ENCODE measurements around the gene MRPS35. TPM values are rescaled to one million over a fixed set of nuclear protein-coding genes. Genes with fewer than 3 reads are reported as not detected.
A peak's percentile ranks its signal among the peaks of the same experiment; 100 is the strongest.

Gene MRPS35
- total RNA-seq, 1 experiment from 2014 or later, result 98.7 TPM

DNA sequence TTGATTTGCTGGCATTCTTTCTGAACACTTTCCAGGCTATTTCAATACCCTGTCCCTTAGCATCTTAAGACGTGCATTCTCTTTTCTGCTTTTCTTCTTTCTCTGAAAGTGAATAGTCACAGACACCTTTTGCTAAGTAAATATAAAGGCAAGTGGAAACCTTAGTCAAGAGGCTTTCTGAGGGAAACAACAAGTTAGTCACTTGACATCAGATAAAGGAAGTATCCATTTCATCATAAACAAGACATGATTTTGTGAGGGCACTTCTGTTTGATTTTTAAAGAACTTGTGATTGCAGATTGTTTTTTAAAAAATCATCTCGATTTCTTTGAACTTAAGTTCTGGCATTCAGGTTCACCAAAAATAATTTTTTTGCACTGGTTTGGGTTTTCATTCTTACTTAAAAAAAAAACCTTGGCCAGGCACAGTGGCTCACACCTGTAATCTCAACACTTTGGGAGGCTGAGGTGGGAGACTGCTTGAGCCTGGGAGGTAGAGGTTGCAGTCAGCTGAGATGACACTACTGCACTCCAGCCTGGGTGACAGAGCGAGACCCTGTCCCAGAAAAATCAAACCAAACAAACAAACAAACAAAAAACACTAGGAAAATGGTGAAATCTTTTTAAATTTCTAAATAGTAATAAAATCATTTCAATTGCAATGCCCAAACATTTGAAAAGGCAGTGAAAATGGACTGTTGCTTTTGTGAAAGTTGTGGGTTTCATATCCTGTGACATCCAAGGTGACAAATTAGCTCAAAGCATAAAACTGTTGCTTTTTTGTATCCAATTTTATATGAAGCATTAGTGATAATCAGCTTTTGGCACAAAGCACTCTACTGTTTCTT, 61.1 kb downstream of the MRPS35 start:
- no peaks in the 10 kb centered on the region for H3K27me3 ChIP-seq (replicated peaks)
- H3K4me1 ChIP-seq (replicated peaks), result peaks cover 14% of the 10 kb centered on the region
- no peak overlapping the region for H3K27ac ChIP-seq
- no peaks in the 10 kb centered on the region for H3K9me3 ChIP-seq (replicated peaks)
- H3K36me3 ChIP-seq, result no peaks in the 10 kb centered on the region
- no peak for DNase-seq (ENCODE audit: low read depth in 1 of 2, low spot score in 2 of 2)
- H3K4me3 ChIP-seq, result no peak overlapping the region

DNA sequence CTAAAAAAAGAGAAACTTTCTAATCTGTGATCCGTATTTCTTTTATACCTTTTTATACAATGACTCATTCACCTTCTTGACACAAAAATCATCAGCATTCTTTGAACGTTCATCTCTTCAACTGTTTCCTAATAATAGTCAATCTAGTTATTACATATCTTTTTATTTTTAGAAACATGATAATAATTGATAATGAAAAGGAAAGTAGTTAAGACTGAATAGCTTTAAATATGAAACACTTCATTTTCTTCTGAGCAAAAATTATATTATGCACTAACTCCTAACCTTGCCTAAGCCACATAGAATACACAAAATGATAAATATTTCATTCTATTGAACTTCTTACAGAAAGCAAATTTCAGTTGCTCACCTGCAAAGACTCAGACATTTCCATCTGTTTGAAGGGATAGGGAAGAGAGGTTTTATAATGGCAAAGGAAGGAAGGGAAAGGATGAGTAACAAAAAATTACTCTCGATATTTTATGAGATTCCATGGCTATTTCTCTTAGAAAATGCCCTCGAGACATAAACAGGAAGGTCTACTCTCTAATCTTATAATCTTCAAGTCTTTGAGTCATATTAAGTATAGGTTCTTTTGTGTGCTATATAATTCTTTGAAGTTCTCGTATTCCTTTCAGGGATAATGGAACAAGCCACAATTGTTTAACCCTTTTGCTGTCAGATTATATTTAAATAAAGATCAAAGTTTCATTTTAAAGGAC, 61.9 kb downstream of the MRPS35 start:
- Histone ChIP-seq H3K4me1 (replicated peaks) (peaks cover 14% of the 10 kb centered on the region), H3K9me3 (replicated peaks) (no peaks in the 10 kb centered on the region), H3K27me3 (replicated peaks) (no peaks in the 10 kb centered on the region), H3K36me3 (no peaks in the 10 kb centered on the region), H3K4me3 (no peak overlapping the region), H3K27ac (no peak overlapping the region)
- DNase-seq (ENCODE audit: low read depth in 1 of 2, low spot score in 2 of 2), result peak in 1 of 2 experiments; percentile 29

DNA sequence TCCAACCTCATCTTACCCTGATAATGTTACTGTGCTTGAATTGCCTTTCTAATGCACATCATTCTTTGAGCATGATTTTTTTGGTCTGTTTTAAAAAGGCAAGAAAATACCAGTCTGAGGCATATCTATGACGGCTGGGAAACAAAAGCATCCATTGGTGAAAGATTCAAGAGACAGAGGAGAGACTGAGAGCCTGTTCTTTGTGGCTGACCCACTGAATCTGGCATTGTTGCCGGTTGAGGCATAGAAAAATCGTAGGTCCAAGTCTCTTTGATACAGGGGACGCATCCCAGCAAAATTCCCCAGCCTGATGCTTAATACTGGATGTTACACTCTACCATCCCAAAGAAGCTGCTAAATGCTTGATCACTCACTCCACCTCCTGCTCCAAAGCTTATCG, 66.5 kb downstream of the MRPS35 start:
- H3K4me3 ChIP-seq, result no peak overlapping the region
- DNase-seq (ENCODE audit: low read depth in 1 of 2, low spot score in 2 of 2), result no peak
- no peaks in the 10 kb centered on the region for H3K9me3 ChIP-seq (replicated peaks)
- H3K27me3 ChIP-seq (replicated peaks), result no peaks in the 10 kb centered on the region
- H3K27ac ChIP-seq, result no peak overlapping the region
- H3K4me1 ChIP-seq (replicated peaks), result peaks cover 41% of the 10 kb centered on the region
- peaks cover 18% of the 10 kb centered on the region for H3K36me3 ChIP-seq

DNA sequence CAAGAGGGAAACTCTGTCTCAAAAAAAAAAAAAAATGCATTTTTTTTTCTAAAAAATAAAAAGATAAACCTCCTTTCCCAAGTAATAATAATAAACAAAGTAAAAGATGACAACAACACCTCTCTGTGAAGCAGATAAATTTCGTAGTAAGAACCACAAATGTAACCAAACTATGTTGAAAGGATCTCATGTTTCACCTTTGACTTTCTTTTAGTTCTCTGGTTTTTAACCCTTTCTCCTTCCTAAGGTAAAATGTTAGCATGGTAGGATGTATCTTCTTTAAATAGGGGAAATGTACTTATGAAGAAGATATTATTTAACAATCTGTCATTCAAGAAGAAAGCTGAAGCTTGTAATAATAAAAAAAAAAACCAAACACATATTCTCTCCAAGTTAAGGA, 67.6 kb downstream of the MRPS35 start:
- H3K4me3 ChIP-seq, result no peak overlapping the region
- no peak for DNase-seq (ENCODE audit: low read depth in 1 of 2, low spot score in 2 of 2)
- no peaks in the 10 kb centered on the region for H3K27me3 ChIP-seq (replicated peaks)
- H3K4me1 ChIP-seq (replicated peaks), result peaks cover 43% of the 10 kb centered on the region
- peaks cover 18% of the 10 kb centered on the region for H3K36me3 ChIP-seq
- H3K27ac ChIP-seq, result no peak overlapping the region
- H3K9me3 ChIP-seq (replicated peaks), result no peaks in the 10 kb centered on the region

DNA sequence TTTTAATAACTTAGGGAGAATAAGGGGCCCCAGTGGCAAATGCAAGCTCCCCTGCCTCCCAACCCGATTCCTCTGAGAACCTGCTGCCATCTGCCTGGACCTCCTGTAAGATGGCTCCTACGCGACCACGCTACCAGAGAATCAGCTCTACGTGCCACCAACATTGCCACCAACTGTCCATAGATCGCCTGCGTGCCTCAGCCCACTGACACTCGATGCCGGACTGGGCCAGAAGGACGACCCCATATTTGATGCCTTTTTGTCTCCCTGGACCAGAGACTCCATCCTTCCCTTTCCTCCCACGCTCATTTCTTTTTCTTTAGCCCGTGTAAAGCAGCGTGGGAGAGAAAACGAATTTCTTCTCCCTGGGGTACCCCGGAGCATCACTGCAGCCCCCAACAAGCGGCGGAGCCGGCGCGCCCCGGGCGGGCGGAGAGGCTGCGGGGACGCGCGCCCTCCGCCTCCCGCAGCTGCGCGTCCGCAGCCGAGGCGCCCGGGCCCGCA, 68.8 kb downstream of the MRPS35 start:
- peaks cover 20% of the 10 kb centered on the region for H3K36me3 ChIP-seq

DNA sequence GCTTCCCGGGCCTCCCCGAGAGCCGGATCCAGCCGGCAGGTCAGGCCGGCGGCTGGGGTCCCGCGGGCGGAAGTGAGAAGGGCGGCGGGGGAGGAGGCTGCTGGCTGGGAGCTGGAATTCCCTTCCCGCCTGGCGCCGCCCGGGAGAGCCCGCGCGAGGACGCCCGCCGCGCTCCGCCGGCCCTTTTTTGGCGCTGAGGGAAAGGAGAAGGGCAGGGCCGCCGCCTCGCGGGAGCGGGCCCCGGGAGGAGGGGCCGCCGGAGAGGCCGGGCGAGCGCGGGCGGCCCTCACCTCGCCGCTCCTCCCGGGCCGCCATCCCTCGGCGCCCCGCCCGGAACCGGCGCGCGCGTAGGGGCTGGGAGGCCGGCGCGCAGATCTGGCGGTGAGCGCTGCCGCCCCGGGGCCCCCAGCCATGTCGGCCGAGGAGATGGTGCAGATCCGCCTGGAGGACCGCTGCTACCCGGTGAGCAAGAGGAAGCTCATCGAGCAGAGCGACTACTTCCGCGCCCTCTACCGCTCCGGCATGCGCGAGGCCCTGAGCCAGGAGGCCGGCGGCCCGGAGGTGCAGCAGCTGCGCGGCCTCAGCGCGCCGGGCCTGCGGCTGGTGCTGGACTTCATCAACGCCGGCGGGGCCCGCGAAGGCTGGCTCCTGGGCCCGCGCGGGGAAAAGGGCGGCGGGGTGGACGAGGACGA, 69.4 kb downstream of the MRPS35 start, which contains the start of the genes KLHL42 and MANSC4:
Gene KLHL42 (plus strand): TSS at position 314 of the 692 bp plus-strand sequence. CDS start 98 bp downstream, at position 412.
Gene MANSC4 (minus strand): TSS at position 317 of the 692 bp plus-strand sequence. CDS start 8,960 bp downstream, outside the sequence.
- Histone ChIP-seq H3K9me3 (replicated peaks) (no peaks in the 10 kb centered on the region), H3K4me1 (replicated peaks) (peaks cover 41% of the 10 kb centered on the region), H3K27me3 (replicated peaks) (no peaks in the 10 kb centered on the region), H3K27ac (peak within 1 kb of the TSS; percentile 91), H3K36me3 (peaks cover 25% of the 10 kb centered on the region), H3K4me3 (peak within 1 kb of the TSS; percentile 88)
- peak; percentile 80 for DNase-seq (ENCODE audit: low read depth in 1 of 2, low spot score in 2 of 2)

More for the DNA sequence above, 68.8 kb downstream of the MRPS35 start:
- Histone ChIP-seq H3K9me3 (replicated peaks) (no peaks in the 10 kb centered on the region), H3K4me1 (replicated peaks) (peaks cover 41% of the 10 kb centered on the region), H3K27me3 (replicated peaks) (no peaks in the 10 kb centered on the region), H3K27ac (peak overlapping the region; percentile 91), H3K4me3 (peak overlapping the region; percentile 88)
- peak in 1 of 2 experiments; percentile 57 for DNase-seq (ENCODE audit: low read depth in 1 of 2, low spot score in 2 of 2)

DNA sequence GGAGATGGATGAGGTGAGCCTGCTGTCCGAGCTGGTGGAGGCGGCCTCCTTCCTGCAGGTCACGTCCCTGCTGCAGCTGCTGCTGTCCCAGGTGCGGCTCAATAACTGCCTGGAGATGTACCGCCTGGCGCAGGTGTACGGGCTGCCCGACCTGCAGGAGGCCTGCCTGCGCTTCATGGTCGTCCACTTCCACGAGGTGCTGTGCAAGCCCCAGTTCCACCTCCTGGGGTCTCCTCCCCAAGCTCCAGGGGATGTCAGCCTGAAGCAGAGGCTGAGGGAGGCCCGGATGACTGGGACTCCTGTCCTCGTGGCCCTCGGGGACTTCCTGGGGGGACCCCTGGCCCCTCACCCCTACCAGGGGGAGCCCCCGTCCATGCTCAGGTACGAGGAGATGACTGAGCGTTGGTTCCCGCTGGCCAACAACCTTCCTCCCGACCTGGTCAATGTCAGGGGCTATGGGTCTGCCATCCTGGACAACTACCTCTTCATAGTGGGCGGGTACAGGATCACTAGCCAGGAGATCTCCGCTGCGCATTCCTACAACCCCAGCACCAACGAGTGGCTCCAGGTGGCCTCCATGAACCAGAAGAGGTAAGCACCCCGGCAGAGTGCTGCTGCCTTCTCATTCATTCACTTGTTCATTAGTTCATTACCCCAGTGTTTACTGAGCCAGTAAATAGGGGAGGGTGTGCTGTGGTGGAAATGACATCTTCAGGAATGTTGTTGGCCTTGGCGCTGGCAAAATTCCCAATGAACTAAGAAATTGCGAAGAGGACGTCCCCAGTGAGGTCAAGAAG, 70.2 kb downstream of the MRPS35 start:
- Histone ChIP-seq H3K4me3 (peak overlapping the region; percentile 88), H3K27me3 (replicated peaks) (no peaks in the 10 kb centered on the region), H3K36me3 (peaks cover 25% of the 10 kb centered on the region), H3K4me1 (replicated peaks) (peaks cover 48% of the 10 kb centered on the region), H3K27ac (peak overlapping the region; percentile 91), H3K9me3 (replicated peaks) (no peaks in the 10 kb centered on the region)
- peak; percentile 47 to 57 for DNase-seq (ENCODE audit: low read depth in 1 of 2, low spot score in 2 of 2)

DNA sequence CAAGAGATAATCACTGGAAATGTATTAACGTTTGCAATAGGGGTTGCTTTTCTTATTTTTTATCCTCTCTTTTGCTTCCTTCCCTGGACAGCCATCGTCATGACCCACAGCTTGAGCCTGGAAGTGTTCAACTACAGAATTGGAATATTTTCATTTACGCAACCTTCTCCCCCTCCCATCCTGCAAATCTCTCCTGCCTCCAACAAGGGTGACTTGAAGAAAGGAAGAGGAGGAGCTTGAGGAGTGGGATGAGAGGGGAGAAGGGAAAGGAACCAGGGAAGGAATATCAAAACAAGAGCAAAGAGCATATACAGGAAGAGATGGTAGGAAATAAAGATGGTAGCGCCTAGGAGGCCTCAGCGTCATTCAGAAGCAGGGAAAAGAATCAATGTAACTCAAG, 71.0 kb downstream of the MRPS35 start:
- no peaks in the 10 kb centered on the region for H3K9me3 ChIP-seq (replicated peaks)
- peaks cover 55% of the 10 kb centered on the region for H3K4me1 ChIP-seq (replicated peaks)
- peaks cover 25% of the 10 kb centered on the region for H3K36me3 ChIP-seq
- H3K27ac ChIP-seq, result no peak overlapping the region
- H3K4me3 ChIP-seq, result no peak overlapping the region
- DNase-seq (ENCODE audit: low read depth in 1 of 2, low spot score in 2 of 2), result no peak
- H3K27me3 ChIP-seq (replicated peaks), result no peaks in the 10 kb centered on the region

DNA sequence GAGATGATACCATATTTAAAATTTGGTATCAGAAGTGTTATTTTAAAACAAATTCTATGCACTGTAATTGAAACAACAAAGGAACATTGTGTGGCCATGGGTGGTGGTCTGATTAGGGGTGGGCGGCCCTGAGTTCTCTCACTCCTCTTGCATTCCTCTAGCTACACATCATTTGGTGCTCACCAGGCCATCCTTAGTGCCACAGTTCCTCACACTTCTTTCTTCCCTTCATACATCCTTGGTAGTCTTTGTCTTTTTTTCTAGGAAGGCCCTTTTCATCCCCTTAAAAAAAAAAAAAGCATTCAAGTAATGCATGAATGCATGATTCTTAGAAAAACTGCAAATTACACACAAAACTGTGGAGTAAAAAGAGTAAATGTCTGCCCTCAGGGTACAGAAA, 71.8 kb downstream of the MRPS35 start:
- Histone ChIP-seq H3K4me3 (no peak overlapping the region), H3K4me1 (replicated peaks) (peaks cover 62% of the 10 kb centered on the region), H3K27ac (no peak overlapping the region), H3K27me3 (replicated peaks) (no peaks in the 10 kb centered on the region), H3K36me3 (peaks cover 25% of the 10 kb centered on the region), H3K9me3 (replicated peaks) (no peaks in the 10 kb centered on the region)
- DNase-seq (ENCODE audit: low read depth in 1 of 2, low spot score in 2 of 2), result no peak

DNA sequence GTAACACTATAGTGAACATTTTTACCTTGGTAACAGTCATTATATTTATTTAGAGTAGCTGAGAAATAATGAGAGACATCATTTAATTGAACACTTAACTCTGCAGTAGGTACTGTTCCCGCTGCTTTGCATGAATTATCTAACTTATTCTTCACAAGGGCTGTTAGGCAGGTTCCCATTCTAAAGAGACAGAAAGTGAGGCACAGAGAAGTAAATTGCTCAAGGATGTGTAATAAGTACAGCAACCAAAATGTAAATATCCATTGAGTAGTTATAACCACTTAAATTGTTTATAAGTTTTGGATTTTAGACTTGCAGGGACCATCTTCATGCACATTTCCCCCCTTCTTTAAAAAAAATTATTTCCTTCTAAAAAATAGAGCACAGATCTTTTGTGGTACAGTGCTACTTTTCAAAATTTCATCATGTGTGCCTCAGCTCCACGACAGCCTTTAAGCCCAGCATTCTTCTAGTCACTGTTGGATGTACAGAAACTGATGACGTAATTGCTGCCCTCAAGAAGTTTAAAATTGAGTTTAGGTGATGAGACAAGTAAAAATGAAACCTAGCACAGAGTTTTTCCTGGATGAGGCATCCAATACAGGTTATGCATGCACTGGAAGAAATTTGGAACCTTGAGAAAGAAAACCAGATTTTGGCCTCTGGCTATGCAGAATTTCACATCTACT, 75.4 kb downstream of the MRPS35 start:
- Histone ChIP-seq H3K27me3 (replicated peaks) (no peaks in the 10 kb centered on the region), H3K4me3 (no peak overlapping the region), H3K4me1 (replicated peaks) (peaks cover 51% of the 10 kb centered on the region), H3K36me3 (peaks cover 41% of the 10 kb centered on the region), H3K27ac (peak overlapping the region; percentile 58), H3K9me3 (replicated peaks) (no peaks in the 10 kb centered on the region)
- peak in 1 of 2 experiments; percentile 69 for DNase-seq (ENCODE audit: low read depth in 1 of 2, low spot score in 2 of 2)

DNA sequence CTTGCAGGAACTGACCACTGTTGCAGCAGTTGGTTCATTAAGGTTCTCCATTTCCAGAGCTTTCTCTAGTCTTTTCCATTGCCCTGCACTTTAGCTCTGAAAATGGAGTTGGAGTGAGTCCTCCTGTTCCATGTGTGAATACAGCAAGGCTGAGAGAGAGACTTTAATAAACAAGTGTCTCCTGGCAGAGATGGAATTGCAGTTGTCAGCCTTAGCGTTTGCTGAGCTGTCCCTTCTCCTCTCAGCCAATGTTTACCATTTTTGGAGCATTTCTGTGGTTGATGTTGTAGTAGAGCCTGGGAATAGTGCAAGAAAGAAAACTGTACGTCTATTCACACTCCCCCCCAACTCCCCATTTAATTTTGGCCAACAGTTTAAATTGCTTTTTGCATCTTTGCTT, 76.9 kb downstream of the MRPS35 start:
- peak in 1 of 2 experiments; percentile 37 for DNase-seq (ENCODE audit: low read depth in 1 of 2, low spot score in 2 of 2)
- H3K9me3 ChIP-seq (replicated peaks), result no peaks in the 10 kb centered on the region
- H3K36me3 ChIP-seq, result peaks cover 47% of the 10 kb centered on the region
- H3K4me3 ChIP-seq, result no peak overlapping the region
- H3K27ac ChIP-seq, result no peak overlapping the region
- no peaks in the 10 kb centered on the region for H3K27me3 ChIP-seq (replicated peaks)
- H3K4me1 ChIP-seq (replicated peaks), result peaks cover 36% of the 10 kb centered on the region

DNA sequence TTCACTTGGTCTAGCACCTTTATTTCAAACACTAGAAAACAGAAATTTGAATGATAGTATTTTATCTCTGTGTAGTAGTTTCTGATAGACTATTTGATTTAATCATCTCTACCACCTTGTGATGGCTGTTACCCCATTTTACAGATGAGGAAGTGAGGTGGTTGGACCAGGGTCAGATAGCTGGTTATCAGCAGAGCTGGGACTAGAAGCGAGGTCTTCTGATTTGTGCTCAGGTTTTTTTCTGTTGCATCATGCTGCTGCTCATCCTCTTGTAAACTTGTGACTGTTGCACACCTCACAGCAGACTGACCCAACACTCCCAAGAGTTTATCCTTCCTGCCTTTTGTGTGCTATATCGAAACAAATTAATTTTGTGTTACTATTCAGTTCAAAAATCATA, 79.5 kb downstream of the MRPS35 start:
- Histone ChIP-seq H3K27ac (no peak overlapping the region), H3K27me3 (replicated peaks) (no peaks in the 10 kb centered on the region), H3K4me3 (no peak overlapping the region), H3K36me3 (peaks cover 63% of the 10 kb centered on the region), H3K4me1 (replicated peaks) (peaks cover 44% of the 10 kb centered on the region), H3K9me3 (replicated peaks) (no peaks in the 10 kb centered on the region)
- no peak for DNase-seq (ENCODE audit: low read depth in 1 of 2, low spot score in 2 of 2)
